ENCODE data around the gene SLITRK4. TPM values are rescaled to one million over a fixed set of nuclear protein-coding genes. Genes with fewer than 3 reads are reported as not detected.

Gene SLITRK4
- total RNA-seq, 2 donors from 2014 or later: not detected

- DNase-seq (no peak), ATAC-seq (replicated peaks in 1 of 2) (no peak)
- H3K36me3 Mint-ChIP-seq (ENCODE audit: insufficient read depth in 2 of 2): peaks cover 1 to 7% of the 10 kb centered on the region in 2 donors
- peaks cover 5% of the 10 kb centered on the region for H3K4me1 Mint-ChIP-seq (ENCODE audit: low read depth)
- no peak overlapping the region for H3K4me3 Mint-ChIP-seq
- H3K27ac Mint-ChIP-seq: peak overlapping the region; percentile 56
- H3K9me3 Mint-ChIP-seq: peaks cover 0 to 4% of the 10 kb centered on the region in 2 donors
- H3K27me3 Mint-ChIP-seq (ENCODE audit: low read depth): peaks cover 45% of the 10 kb centered on the region
Measured at GRCh38 chrX:143632625-143633410, 3.1 kb downstream of the SLITRK4 start.

GRCh38 chrX:143623657-143624056 lies 12.2 kb downstream of the SLITRK4 start:
- Mint-ChIP-seq H3K36me3 (ENCODE audit: insufficient read depth in 2 of 2) (no peaks in the 10 kb centered on the region), H3K27me3 (ENCODE audit: low read depth) (peaks cover 6% of the 10 kb centered on the region), H3K4me3 (no peak overlapping the region), H3K27ac (no peak overlapping the region), H3K9me3 (no peaks in the 10 kb centered on the region), H3K4me1 (ENCODE audit: low read depth) (no peaks in the 10 kb centered on the region)
- DNase-seq (no peak), ATAC-seq (replicated peaks in 1 of 2) (no peak)

GRCh38 chrX:143621276-143621675 lies 14.6 kb downstream of the SLITRK4 start:
- no peak for DNase-seq
- H3K27ac Mint-ChIP-seq: no peak overlapping the region
- H3K9me3 Mint-ChIP-seq: no peaks in the 10 kb centered on the region
- H3K36me3 Mint-ChIP-seq (ENCODE audit: insufficient read depth in 2 of 2): no peaks in the 10 kb centered on the region
- ATAC-seq (replicated peaks in 1 of 2): no peak
- no peak overlapping the region for H3K4me3 Mint-ChIP-seq
- H3K4me1 Mint-ChIP-seq (ENCODE audit: low read depth): no peaks in the 10 kb centered on the region
- H3K27me3 Mint-ChIP-seq (ENCODE audit: low read depth): peaks cover 4% of the 10 kb centered on the region

- no peak overlapping the region for H3K4me3 Mint-ChIP-seq
- no peak overlapping the region for H3K27ac Mint-ChIP-seq
- ATAC-seq (replicated peaks in 1 of 2): no peak
- peaks cover 0 to 13% of the 10 kb centered on the region in 2 donors for H3K9me3 Mint-ChIP-seq
- peaks cover 6% of the 10 kb centered on the region for H3K27me3 Mint-ChIP-seq (ENCODE audit: low read depth)
- H3K36me3 Mint-ChIP-seq (ENCODE audit: insufficient read depth in 2 of 2): peaks cover 0 to 1% of the 10 kb centered on the region in 2 donors
- no peak for DNase-seq
- H3K4me1 Mint-ChIP-seq (ENCODE audit: low read depth): no peaks in the 10 kb centered on the region
Measured at GRCh38 chrX:143615851-143616250, 20.1 kb downstream of the SLITRK4 start.

- Mint-ChIP-seq H3K27ac (no peak overlapping the region), H3K4me1 (ENCODE audit: low read depth) (no peaks in the 10 kb centered on the region), H3K4me3 (no peak overlapping the region), H3K27me3 (ENCODE audit: low read depth) (peaks cover 12% of the 10 kb centered on the region), H3K9me3 (no peaks in the 10 kb centered on the region), H3K36me3 (ENCODE audit: insufficient read depth in 2 of 2) (no peaks in the 10 kb centered on the region)
- ATAC-seq (replicated peaks in 1 of 2) (no peak), DNase-seq (no peak)
Measured at GRCh38 chrX:143601809-143602208, 34.1 kb downstream of the SLITRK4 start.

- no peak for DNase-seq
- no peak for ATAC-seq (replicated peaks in 1 of 2)
- no peak overlapping the region for H3K27ac Mint-ChIP-seq
- H3K9me3 Mint-ChIP-seq: no peaks in the 10 kb centered on the region
- H3K4me1 Mint-ChIP-seq (ENCODE audit: low read depth): no peaks in the 10 kb centered on the region
- H3K4me3 Mint-ChIP-seq: no peak overlapping the region
- no peaks in the 10 kb centered on the region for H3K27me3 Mint-ChIP-seq (ENCODE audit: low read depth)
- no peaks in the 10 kb centered on the region for H3K36me3 Mint-ChIP-seq (ENCODE audit: insufficient read depth in 2 of 2)
Measured at GRCh38 chrX:143581240-143581639, 54.7 kb downstream of the SLITRK4 start.

- Mint-ChIP-seq H3K27me3 (ENCODE audit: low read depth) (no peaks in the 10 kb centered on the region), H3K4me1 (ENCODE audit: low read depth) (no peaks in the 10 kb centered on the region), H3K27ac (no peak overlapping the region), H3K36me3 (ENCODE audit: insufficient read depth in 2 of 2) (no peaks in the 10 kb centered on the region), H3K9me3 (no peaks in the 10 kb centered on the region), H3K4me3 (no peak overlapping the region)
- ATAC-seq (replicated peaks in 1 of 2) (no peak), DNase-seq (no peak)
Measured at GRCh38 chrX:143580266-143580665, 55.6 kb downstream of the SLITRK4 start.

Other genes with a start within 250 kb of the SLITRK4 start
- gene SPANXN3, start 118.6 kb downstream of the SLITRK4 start, total RNA-seq: not detected
- gene SPANXN2, start 84.7 kb upstream of the SLITRK4 start, total RNA-seq: not detected
- gene UBE2NL, start 248.0 kb upstream of the SLITRK4 start, total RNA-seq: not detected

All from activated T-cell treated with anti-CD3 and anti-CD28 coated beads, Interleukin-2, amount 50 U/mL, for 72 hours (primary cell).